Measurements from ENCODE around the gene ZNF536. TPM values are rescaled to one million over a fixed set of nuclear protein-coding genes. Genes with fewer than 3 reads are reported as not detected.

Gene ZNF536
- polyA plus RNA-seq, 1 of the 3 experiments (the other 2 are of a cell fraction) = 0.41 TPM

- no peaks in the 10 kb centered on the region for H3K9me3 ChIP-seq
- no peaks in the 10 kb centered on the region for H3K79me2 ChIP-seq (ENCODE audit: insufficient read depth)
- no peaks in the 10 kb centered on the region for H3K27me3 ChIP-seq (ENCODE audit: insufficient read depth)
- no peaks in the 10 kb centered on the region for H3F3A ChIP-seq (replicated peaks; ENCODE audit: insufficient read depth)
- no peak overlapping the region for H3K27ac ChIP-seq (ENCODE audit: low read depth in 2 of 2, low read length in 1 of 2)
- H3K9me2 ChIP-seq = no peaks in the 10 kb centered on the region
- 30% methylated on average over 4 of the region's 4 CpGs for WGBS (ENCODE audit: low lambda C conversion rate)
- no peak overlapping the region for H2AFZ ChIP-seq (ENCODE audit: low read depth)
- DNase-seq = no peak
- H3K9ac ChIP-seq = no peak overlapping the region
- CTCF ChIA-PET = interaction anchor here (1.8 kb wide), 1 partner anchor 8 kb away, joined by 5 read pairs; no protein-coding TSS in a partner anchor
- no peak for TF ChIP-seq USF1 (IDR thresholded peaks at IDR 0.05; ENCODE audit: borderline replicate concordance, low read depth)
- no peak for TF ChIP-seq NFIC (IDR thresholded peaks at IDR 0.05; ENCODE audit: borderline replicate concordance)
- no peak for TF ChIP-seq JUND (IDR thresholded peaks at IDR 0.05)
- no peak for TF ChIP-seq POLR2AphosphoS5 (IDR thresholded peaks at IDR 0.05; ENCODE audit: low read depth, low read length)
- no peak for TF ChIP-seq MAX (IDR thresholded peaks at IDR 0.05; ENCODE audit: low read depth)
- no peak for TF ChIP-seq RAD21 (IDR thresholded peaks at IDR 0.05; ENCODE audit: low read length)
- no peak for TF ChIP-seq USF2 (IDR thresholded peaks at IDR 0.05; ENCODE audit: borderline replicate concordance, low read depth, low read length)
- TF ChIP-seq GATA2 (CRISPR knock-in tag; IDR thresholded peaks at IDR 0.05) = no peak
- no peak for TF ChIP-seq NRF1 (IDR thresholded peaks at IDR 0.05; ENCODE audit: low read depth, low read length)
- no peak for TF ChIP-seq YY1 (IDR thresholded peaks at IDR 0.05; ENCODE audit: low read depth)
- no peak for TF ChIP-seq FOSL2 (IDR thresholded peaks at IDR 0.05; ENCODE audit: borderline replicate concordance, low read depth)
- TF ChIP-seq EP300 (IDR thresholded peaks at IDR 0.05; ENCODE audit: borderline replicate concordance in 1 of 2, low read depth in 1 of 2, low read length in 1 of 2) = no peak
- TF ChIP-seq CTCF (IDR thresholded peaks at IDR 0.05) = no peak
- no peak for TF ChIP-seq TCF12 (IDR thresholded peaks at IDR 0.05)
- TF ChIP-seq ELF1 (IDR thresholded peaks at IDR 0.05) = no peak
- TF ChIP-seq GABPA (IDR thresholded peaks at IDR 0.05; ENCODE audit: low read depth) = no peak
- no peak overlapping the region for H3K4me2 ChIP-seq
- POLR2A ChIA-PET = no interaction called here
- H3K36me3 ChIP-seq (replicated peaks in 1 of 2; ENCODE audit: control insufficient read depth in 1 of 2, insufficient read depth in 2 of 2, low read length in 1 of 2) = no peaks in the 10 kb centered on the region
- peaks cover 0 to 10% of the 10 kb centered on the region in 2 experiments; a peak in 1 of 4 replicates for H3K4me1 ChIP-seq (ENCODE audit: control insufficient read depth in 1 of 2, insufficient read depth in 2 of 2, low read depth in 1 of 2, low read length in 1 of 2)
- no peaks in the 10 kb centered on the region for H4K20me1 ChIP-seq (ENCODE audit: insufficient read depth)
- no peak overlapping the region for H3K4me3 ChIP-seq (ENCODE audit: low read depth in 2 of 2, low read length in 1 of 2)
Measured at GRCh38 chr19:30522341-30522740, 150.2 kb downstream of the ZNF536 start.

GRCh38 chr19:30523791-30524190, 151.6 kb downstream of the ZNF536 start:
- Histone ChIP-seq H3F3A (replicated peaks; ENCODE audit: insufficient read depth) (no peaks in the 10 kb centered on the region), H3K9ac (no peak overlapping the region), H3K4me2 (no peak overlapping the region), H3K9me3 (no peaks in the 10 kb centered on the region), H3K27me3 (ENCODE audit: insufficient read depth) (no peaks in the 10 kb centered on the region), H2AFZ (ENCODE audit: low read depth) (no peak overlapping the region), H3K27ac (ENCODE audit: low read depth in 2 of 2, low read length in 1 of 2) (no peak overlapping the region), H3K4me3 (ENCODE audit: low read depth in 2 of 2, low read length in 1 of 2) (no peak overlapping the region), H4K20me1 (ENCODE audit: insufficient read depth) (no peaks in the 10 kb centered on the region), H3K9me2 (no peaks in the 10 kb centered on the region), H3K79me2 (ENCODE audit: insufficient read depth) (no peaks in the 10 kb centered on the region), H3K4me1 (ENCODE audit: control insufficient read depth in 1 of 2, insufficient read depth in 2 of 2, low read depth in 1 of 2, low read length in 1 of 2) (peaks cover 0 to 10% of the 10 kb centered on the region in 2 experiments; a peak in 1 of 4 replicates), H3K36me3 (replicated peaks in 1 of 2; ENCODE audit: control insufficient read depth in 1 of 2, insufficient read depth in 2 of 2, low read length in 1 of 2) (no peaks in the 10 kb centered on the region)
- 39% methylated on average over 10 of the region's 10 CpGs for WGBS (ENCODE audit: low lambda C conversion rate)
- POLR2A ChIA-PET = no interaction called here
- CTCF ChIA-PET = no interaction called here
- DNase-seq = no peak
- TF ChIP-seq MEF2A (IDR thresholded peaks at IDR 0.05; ENCODE audit: borderline replicate concordance, low read depth) (no peak), FOXM1 (IDR thresholded peaks at IDR 0.05; ENCODE audit: low read depth) (no peak), CHD2 (IDR thresholded peaks at IDR 0.05; ENCODE audit: low read length, partially characterized antibody) (no peak), MXI1 (IDR thresholded peaks at IDR 0.05; ENCODE audit: low read depth, low read length) (no peak), FOXJ3 (CRISPR knock-in tag; IDR thresholded peaks at IDR 0.05) (no peak), GATA2 (CRISPR knock-in tag; IDR thresholded peaks at IDR 0.05) (no peak), PBX3 (IDR thresholded peaks at IDR 0.05) (no peak), REST (IDR thresholded peaks at IDR 0.05; ENCODE audit: low read depth, low read length) (no peak), FOSL2 (IDR thresholded peaks at IDR 0.05; ENCODE audit: borderline replicate concordance, low read depth) (no peak)
